ENCODE measurements around the gene SLC35B3. TPM values are rescaled to one million over a fixed set of nuclear protein-coding genes. Genes with fewer than 3 reads are reported as not detected.

The SLC35B3 gene
- total RNA-seq, 1 experiment from 2014 or later, result 6.5 TPM

DNA sequence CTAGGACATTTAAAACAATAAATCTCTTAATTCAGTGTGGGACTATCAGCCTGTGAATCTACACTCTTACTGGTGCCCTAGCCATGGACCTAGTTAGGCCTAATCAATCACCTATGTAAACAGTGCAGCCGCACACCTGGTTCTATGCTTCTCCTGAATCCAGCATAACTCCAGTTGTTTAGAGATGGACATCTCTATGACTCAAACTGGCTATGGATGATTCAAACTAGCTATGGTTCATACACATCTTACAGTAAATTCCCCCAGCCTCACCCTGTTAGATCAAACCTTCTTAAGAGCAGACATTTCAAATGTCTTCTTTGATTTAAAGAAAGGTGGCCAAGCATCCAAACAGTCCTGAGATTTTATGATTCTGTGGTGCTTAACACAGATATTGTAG, 34.7 kb downstream of the SLC35B3 start:
- Histone ChIP-seq H3K4me3 (ENCODE audit: low read length) (no peak overlapping the region), H3F3A (ENCODE audit: low read length, unreplicated experiment) (no peaks in the 10 kb centered on the region), H3K79me2 (ENCODE audit: low read length) (no peaks in the 10 kb centered on the region), H3K27ac (ENCODE audit: low read length) (no peak overlapping the region), H3K9me2 (replicated peaks; ENCODE audit: low read length) (no peaks in the 10 kb centered on the region), H3K4me2 (ENCODE audit: low read length) (no peak overlapping the region), H3K4me1 (ENCODE audit: insufficient read depth, low read length) (no peaks in the 10 kb centered on the region), H3K9me3 (ENCODE audit: low read length) (no peaks in the 10 kb centered on the region), H3K27me3 (ENCODE audit: low read length) (peaks cover 8% of the 10 kb centered on the region; the same call in 1 of the 2 replicates), H3K9ac (ENCODE audit: low read length) (no peak overlapping the region), H2AFZ (ENCODE audit: low read length) (no peak overlapping the region), H4K20me1 (ENCODE audit: low read length) (no peaks in the 10 kb centered on the region), H3K36me3 (ENCODE audit: low read depth, low read length) (no peaks in the 10 kb centered on the region)
- TF ChIP-seq EZH2 (IDR thresholded peaks at IDR 0.05; ENCODE audit: low read length, unreplicated experiment) (no peak), EZH2phosphoT487 (IDR thresholded peaks at IDR 0.05; ENCODE audit: borderline replicate concordance, low read length) (no peak), CTCF (conservative IDR thresholded peaks at IDR 0.05; ENCODE audit: low read depth, low read length) (no peak)
- CTCF ChIA-PET, result no interaction called here
- no TSS peak for BruUV-seq (replicated peaks)
- DNase-seq (peak; percentile 28), ATAC-seq (peak; percentile 79)
- POLR2A ChIA-PET (ENCODE audit: unreplicated experiment), result no interaction called here
- intact Hi-C loops (cut with micrococcal nuclease), result no loop called here

GRCh38 chr6:8392569-8392968, 42.8 kb downstream of the SLC35B3 start:
- H3K4me1 ChIP-seq (ENCODE audit: insufficient read depth, low read length), result peaks cover 11% of the 10 kb centered on the region
- H3F3A ChIP-seq (ENCODE audit: low read length, unreplicated experiment), result no peaks in the 10 kb centered on the region
- H3K9me2 ChIP-seq (replicated peaks; ENCODE audit: low read length), result no peaks in the 10 kb centered on the region
- no peak overlapping the region for H3K27ac ChIP-seq (ENCODE audit: low read length)
- H3K9ac ChIP-seq (ENCODE audit: low read length), result no peak overlapping the region
- H3K27me3 ChIP-seq (ENCODE audit: low read length), result peaks cover 15% of the 10 kb centered on the region
- H3K9me3 ChIP-seq (ENCODE audit: low read length), result no peaks in the 10 kb centered on the region
- peak; percentile 100 for ATAC-seq
- TF ChIP-seq EZH2 (IDR thresholded peaks at IDR 0.05; ENCODE audit: low read length, unreplicated experiment), result no peak
- no peak for TF ChIP-seq CTCF (conservative IDR thresholded peaks at IDR 0.05; ENCODE audit: low read depth, low read length)
- no peak for TF ChIP-seq EZH2phosphoT487 (IDR thresholded peaks at IDR 0.05; ENCODE audit: borderline replicate concordance, low read length)
- H3K36me3 ChIP-seq (ENCODE audit: low read depth, low read length), result no peaks in the 10 kb centered on the region
- intact Hi-C loops (cut with micrococcal nuclease), result loop anchor here (5.0 kb wide), 1 partner anchor 40 kb away; no protein-coding TSS in a partner anchor
- H3K4me3 ChIP-seq (ENCODE audit: low read length), result no peak overlapping the region
- BruUV-seq (replicated peaks), result no TSS peak
- ChIA-PET CTCF (no interaction called here), POLR2A (ENCODE audit: unreplicated experiment) (no interaction called here)
- peak overlapping the region; percentile 24 for H3K4me2 ChIP-seq (ENCODE audit: low read length)
- H4K20me1 ChIP-seq (ENCODE audit: low read length), result no peaks in the 10 kb centered on the region
- no peaks in the 10 kb centered on the region for H3K79me2 ChIP-seq (ENCODE audit: low read length)
- DNase-seq, result peak; percentile 75
- no peak overlapping the region for H2AFZ ChIP-seq (ENCODE audit: low read length)

DNA sequence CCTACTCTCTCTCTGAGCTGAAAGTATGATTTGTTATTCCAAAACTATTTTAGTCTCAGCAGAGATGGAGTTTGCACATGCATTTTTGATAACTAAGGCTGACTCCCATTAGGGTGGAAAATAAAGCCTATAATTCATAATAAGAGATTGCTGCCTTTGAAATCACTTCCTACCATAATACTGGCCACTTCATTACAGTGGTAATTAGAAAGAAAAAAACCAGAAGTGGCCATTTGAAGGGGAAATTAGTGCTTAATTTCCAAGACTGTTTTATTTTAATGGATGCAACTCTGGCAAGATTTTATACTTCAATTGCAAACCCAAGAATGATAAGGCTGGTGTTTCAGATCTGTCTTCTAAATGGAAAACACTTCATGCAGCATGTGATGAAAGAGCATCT, 43.4 kb downstream of the SLC35B3 start:
- intact Hi-C loops (cut with micrococcal nuclease), result loop anchor here (5.0 kb wide), 1 partner anchor 40 kb away; no protein-coding TSS in a partner anchor
- no peaks in the 10 kb centered on the region for H4K20me1 ChIP-seq (ENCODE audit: low read length)
- no TSS peak for BruUV-seq (replicated peaks)
- H3K79me2 ChIP-seq (ENCODE audit: low read length), result no peaks in the 10 kb centered on the region
- no peaks in the 10 kb centered on the region for H3K9me3 ChIP-seq (ENCODE audit: low read length)
- ChIA-PET CTCF (no interaction called here), POLR2A (ENCODE audit: unreplicated experiment) (no interaction called here)
- H3K36me3 ChIP-seq (ENCODE audit: low read depth, low read length), result no peaks in the 10 kb centered on the region
- no peak overlapping the region for H3K4me3 ChIP-seq (ENCODE audit: low read length)
- H3K4me1 ChIP-seq (ENCODE audit: insufficient read depth, low read length), result peaks cover 11% of the 10 kb centered on the region
- H3K9me2 ChIP-seq (replicated peaks; ENCODE audit: low read length), result no peaks in the 10 kb centered on the region
- no peaks in the 10 kb centered on the region for H3F3A ChIP-seq (ENCODE audit: low read length, unreplicated experiment)
- H3K9ac ChIP-seq (ENCODE audit: low read length), result no peak overlapping the region
- ATAC-seq, result no peak
- TF ChIP-seq EZH2phosphoT487 (IDR thresholded peaks at IDR 0.05; ENCODE audit: borderline replicate concordance, low read length), result no peak
- TF ChIP-seq EZH2 (IDR thresholded peaks at IDR 0.05; ENCODE audit: low read length, unreplicated experiment), result no peak
- TF ChIP-seq CTCF (conservative IDR thresholded peaks at IDR 0.05; ENCODE audit: low read depth, low read length), result no peak
- no peak overlapping the region for H2AFZ ChIP-seq (ENCODE audit: low read length)
- no peak for DNase-seq
- H3K27me3 ChIP-seq (ENCODE audit: low read length), result peaks cover 19% of the 10 kb centered on the region
- 0 out of 2 replicates have a peak overlapping the region, but pooled peaks have one; percentile 21 for H3K4me2 ChIP-seq (ENCODE audit: low read length)
- H3K27ac ChIP-seq (ENCODE audit: low read length), result no peak overlapping the region

All from PC-3 (cell line).